Breast epithelium (tissue), 3 donors: ENCODE data around the gene VAV3.

Source experiments
- POLR2A ChIP-seq: fragments of 450-650 bp; IDR thresholded peaks from one replicate; pipeline ENCODE4 v1.6.1; 2016; ENCODE audit warnings: antibody characterized with exemption, mild to moderate bottlenecking, moderate library complexity
- TF ChIP-seq, protein P1 (sequence below), 3 donors: fragments of 450-650 bp; IDR thresholded peaks; one replicate each; pipeline ENCODE4 v1.5.1; 2016 to 2017; ENCODE audit warnings: antibody characterized with exemption in 3 of 3, mild to moderate bottlenecking in 3 of 3, moderate library complexity in 3 of 3

DNA sequence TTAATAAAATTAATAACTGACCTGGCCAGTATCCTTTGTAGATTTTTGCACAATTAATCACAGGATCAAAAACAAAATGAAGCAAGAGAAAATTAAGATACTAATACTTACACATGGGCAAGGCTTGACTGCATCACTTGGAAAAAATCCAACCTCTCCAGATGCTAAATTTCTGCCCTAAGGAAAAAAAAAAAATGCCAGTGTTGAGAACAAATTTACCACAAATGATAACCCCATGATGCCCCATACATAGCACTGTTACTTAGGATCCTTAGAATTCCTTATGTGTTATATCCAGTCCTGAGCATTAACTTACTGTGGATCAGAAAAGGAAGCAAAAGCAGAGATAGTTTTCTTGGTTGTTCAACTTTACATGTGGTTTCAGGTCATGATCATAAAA is 347.5 kb downstream of the VAV3 start:
- TF ChIP-seq POLR2A: no peak
- TF ChIP-seq, protein P1, sequence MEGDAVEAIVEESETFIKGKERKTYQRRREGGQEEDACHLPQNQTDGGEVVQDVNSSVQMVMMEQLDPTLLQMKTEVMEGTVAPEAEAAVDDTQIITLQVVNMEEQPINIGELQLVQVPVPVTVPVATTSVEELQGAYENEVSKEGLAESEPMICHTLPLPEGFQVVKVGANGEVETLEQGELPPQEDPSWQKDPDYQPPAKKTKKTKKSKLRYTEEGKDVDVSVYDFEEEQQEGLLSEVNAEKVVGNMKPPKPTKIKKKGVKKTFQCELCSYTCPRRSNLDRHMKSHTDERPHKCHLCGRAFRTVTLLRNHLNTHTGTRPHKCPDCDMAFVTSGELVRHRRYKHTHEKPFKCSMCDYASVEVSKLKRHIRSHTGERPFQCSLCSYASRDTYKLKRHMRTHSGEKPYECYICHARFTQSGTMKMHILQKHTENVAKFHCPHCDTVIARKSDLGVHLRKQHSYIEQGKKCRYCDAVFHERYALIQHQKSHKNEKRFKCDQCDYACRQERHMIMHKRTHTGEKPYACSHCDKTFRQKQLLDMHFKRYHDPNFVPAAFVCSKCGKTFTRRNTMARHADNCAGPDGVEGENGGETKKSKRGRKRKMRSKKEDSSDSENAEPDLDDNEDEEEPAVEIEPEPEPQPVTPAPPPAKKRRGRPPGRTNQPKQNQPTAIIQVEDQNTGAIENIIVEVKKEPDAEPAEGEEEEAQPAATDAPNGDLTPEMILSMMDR (IDR thresholded peaks at IDR 0.05): no peak
